ENCODE measurements around the gene PCIF1. TPM values are rescaled to one million over a fixed set of nuclear protein-coding genes. Genes with fewer than 3 reads are reported as not detected.

PCIF1 gene
- total and polyA plus RNA-seq, 8 donors = 13.3 to 34.9 (median 18.7) TPM

GRCh38 chr20:45905505-45906079 lies 28.9 kb upstream of the PCIF1 start:
- H3K36me3 ChIP-seq = peaks cover 0 to 31% (median 0%) of the 10 kb centered on the region in 3 donors
- H3K9me3 ChIP-seq = no peaks in the 10 kb centered on the region
- no peaks in the 10 kb centered on the region for H3K4me1 ChIP-seq
- TF ChIP-seq, protein P1, sequence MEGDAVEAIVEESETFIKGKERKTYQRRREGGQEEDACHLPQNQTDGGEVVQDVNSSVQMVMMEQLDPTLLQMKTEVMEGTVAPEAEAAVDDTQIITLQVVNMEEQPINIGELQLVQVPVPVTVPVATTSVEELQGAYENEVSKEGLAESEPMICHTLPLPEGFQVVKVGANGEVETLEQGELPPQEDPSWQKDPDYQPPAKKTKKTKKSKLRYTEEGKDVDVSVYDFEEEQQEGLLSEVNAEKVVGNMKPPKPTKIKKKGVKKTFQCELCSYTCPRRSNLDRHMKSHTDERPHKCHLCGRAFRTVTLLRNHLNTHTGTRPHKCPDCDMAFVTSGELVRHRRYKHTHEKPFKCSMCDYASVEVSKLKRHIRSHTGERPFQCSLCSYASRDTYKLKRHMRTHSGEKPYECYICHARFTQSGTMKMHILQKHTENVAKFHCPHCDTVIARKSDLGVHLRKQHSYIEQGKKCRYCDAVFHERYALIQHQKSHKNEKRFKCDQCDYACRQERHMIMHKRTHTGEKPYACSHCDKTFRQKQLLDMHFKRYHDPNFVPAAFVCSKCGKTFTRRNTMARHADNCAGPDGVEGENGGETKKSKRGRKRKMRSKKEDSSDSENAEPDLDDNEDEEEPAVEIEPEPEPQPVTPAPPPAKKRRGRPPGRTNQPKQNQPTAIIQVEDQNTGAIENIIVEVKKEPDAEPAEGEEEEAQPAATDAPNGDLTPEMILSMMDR (IDR thresholded peaks at IDR 0.05) = no peak
- no peak for DNase-seq
- intact Hi-C loops (cut with DNase I) = no loop called here
- no peak overlapping the region for H3K4me3 ChIP-seq
- no peaks in the 10 kb centered on the region for H3K27me3 ChIP-seq
- WGBS, 2 donors = 82 to 90% methylated on average over 8 of the region's 8 CpGs
- no peak for FAIRE-seq
- H3K27ac ChIP-seq = no peak overlapping the region
- peak in 1 of 4 donors; percentile 43 for ATAC-seq

DNA sequence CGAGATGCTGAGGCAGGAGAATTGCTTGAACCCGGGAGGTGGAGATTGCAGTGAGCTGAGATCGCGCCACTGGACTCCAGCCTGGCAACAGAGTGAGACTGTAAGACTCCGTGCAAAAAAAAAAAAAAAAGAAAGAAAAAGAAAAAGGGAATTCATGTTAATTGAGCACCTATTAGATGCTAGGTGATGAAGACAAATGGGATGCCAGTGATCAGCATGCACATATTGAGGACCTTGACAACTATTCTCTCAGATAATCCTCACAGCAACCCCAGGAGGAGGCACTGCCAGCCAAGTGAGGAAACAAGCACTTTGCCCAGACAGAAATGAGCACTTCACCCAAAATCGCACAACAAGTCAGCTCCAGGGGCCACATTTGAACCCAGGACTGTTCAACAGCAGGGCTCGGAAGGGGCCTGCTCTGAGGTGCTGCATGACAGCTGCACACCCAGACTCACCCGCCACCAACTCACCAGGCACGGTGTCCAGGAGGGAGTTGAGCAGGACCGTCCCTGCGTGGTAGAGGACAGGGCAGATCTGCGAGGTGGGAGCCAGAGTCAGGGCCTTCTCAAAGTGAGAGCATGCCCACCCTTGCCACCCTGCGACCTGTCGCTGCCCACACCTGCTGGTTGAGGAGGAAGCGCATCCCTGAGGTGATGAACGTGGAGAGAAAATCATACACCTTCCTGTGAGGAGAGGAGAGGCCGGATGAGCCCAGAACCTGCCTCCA lies 27.1 kb upstream of the PCIF1 start:
- peaks cover 0 to 19% (median 0%) of the 10 kb centered on the region in 3 donors for H3K36me3 ChIP-seq
- DNase-seq (peak in 1 of 6 donors; percentile 17), FAIRE-seq (no peak), ATAC-seq (no peak)
- TF ChIP-seq, protein P1 (IDR thresholded peaks at IDR 0.05) = no peak
- no peaks in the 10 kb centered on the region for H3K9me3 ChIP-seq
- no peak overlapping the region for H3K4me3 ChIP-seq
- no peak overlapping the region for H3K27ac ChIP-seq
- H3K4me1 ChIP-seq = no peaks in the 10 kb centered on the region
- WGBS, 2 donors = 94% methylated on average over 17 of the region's 17 CpGs
- intact Hi-C loops (cut with DNase I) = no loop called here
- no peaks in the 10 kb centered on the region for H3K27me3 ChIP-seq

DNA sequence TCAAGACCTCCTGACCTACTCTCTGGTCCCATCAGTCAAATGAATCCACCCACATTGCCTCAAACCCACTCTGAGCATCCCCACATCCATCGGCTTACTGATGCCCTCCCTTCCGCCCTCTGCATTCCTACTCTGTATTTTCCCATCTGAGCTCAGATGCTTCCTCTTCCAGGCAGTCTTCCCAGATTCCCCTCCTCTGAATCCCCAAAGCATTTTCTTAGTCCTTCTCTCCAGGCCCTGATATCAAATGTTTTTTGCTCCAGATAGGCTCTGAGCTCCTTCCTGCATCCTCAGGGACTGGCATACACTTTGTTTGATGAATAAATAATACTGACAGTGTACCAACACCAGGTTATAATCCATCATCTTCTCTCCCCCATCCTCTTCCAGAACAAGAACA lies 26.4 kb upstream of the PCIF1 start:
- H3K9me3 ChIP-seq = no peaks in the 10 kb centered on the region
- TF ChIP-seq, protein P1 (IDR thresholded peaks at IDR 0.05) = no peak
- ATAC-seq = no peak
- DNase-seq = no peak
- intact Hi-C loops (cut with DNase I) = no loop called here
- no peaks in the 10 kb centered on the region for H3K27me3 ChIP-seq
- no peak for FAIRE-seq
- H3K4me1 ChIP-seq = no peaks in the 10 kb centered on the region
- no peak overlapping the region for H3K4me3 ChIP-seq
- WGBS, 2 donors = 93 to 98% methylated on average over 2 of the region's 2 CpGs
- H3K36me3 ChIP-seq = peaks cover 0 to 19% (median 0%) of the 10 kb centered on the region in 3 donors
- no peak overlapping the region for H3K27ac ChIP-seq

- Histone ChIP-seq H3K27ac (no peak overlapping the region), H3K4me1 (peaks cover 0 to 3% (median 0%) of the 10 kb centered on the region in 3 donors), H3K4me3 (no peak overlapping the region), H3K36me3 (peaks cover 0 to 14% (median 0%) of the 10 kb centered on the region in 3 donors), H3K9me3 (no peaks in the 10 kb centered on the region), H3K27me3 (no peaks in the 10 kb centered on the region)
- TF ChIP-seq, protein P1 (IDR thresholded peaks at IDR 0.05) = no peak
- WGBS, 2 donors = 83 to 84% methylated on average over 12 of the region's 12 CpGs
- ATAC-seq (no peak), DNase-seq (no peak), FAIRE-seq (no peak)
- intact Hi-C loops (cut with DNase I) = no loop called here
These were observed 25.1 kb upstream of the PCIF1 start for GRCh38 chr20:45909336-45909808.

All from pancreas (tissue), 10 donors.